Motor neuron (in vitro differentiated cells): Measurements from ENCODE around the gene TMEM94. TPM values are rescaled to one million over a fixed set of nuclear protein-coding genes. Genes with fewer than 3 reads are reported as not detected.
A peak's percentile ranks its signal among the peaks of the same experiment; 100 is the strongest.

Source experiments
- ATAC-seq, 8 experiments: fragments of 200-7000 bp; cut with Tn5 transposase; replicated peaks in 6 of 8; 2 replicates each; pipeline ENCODE4 v1.8.0; 2021; ENCODE audit warnings: mild to moderate bottlenecking in 8 of 8, moderate library complexity in 8 of 8
- H3K27ac ChIP-seq, 2 donors: fragments of 250-450 bp; sonication (Bioruptor Pico); 2 replicates each; pipeline ENCODE4 v1.9.0; 2021; ENCODE audit warnings: antibody characterized with exemption in 2 of 2, mild to moderate bottlenecking in 2 of 2, moderate library complexity in 1 of 2
- H3K4me1 ChIP-seq, 2 donors: fragments of 250-450 bp; sonication (Bioruptor Pico); replicated peaks in 1 of 2; 2 replicates each; pipeline ENCODE4 v1.6.1; 2021; ENCODE audit warnings: antibody characterized with exemption in 2 of 2, mild to moderate bottlenecking in 2 of 2, moderate library complexity in 1 of 2
- H3K4me3 ChIP-seq, 5 donors: fragments of 250-450 bp; sonication (Bioruptor Pico); 2 replicates each; pipeline ENCODE4 v1.9.0; 2021; ENCODE audit warnings: antibody characterized with exemption in 5 of 5, mild to moderate bottlenecking in 5 of 5, moderate library complexity in 4 of 5
- WGBS, 10 experiments: fragments of 450-650 bp; shearing (Covaris generic); methylation state at CpG; one replicate each; pipeline ENCODE4 v1.0.0; 2022; 5-methylcytosine and 5-hydroxymethylcytosine counted together
- in situ Hi-C, 9 experiments: fragments of 400-800 bp; cut with MboI; loops; one replicate each; pipeline ENCODE4 v1.15.0; 2021; ENCODE audit warnings: low sequenced_read_pairs in 9 of 9, low pct_unique_long_range_greater_than_20kb in 2 of 9; ENCODE audit not compliant: unreplicated experiment in 9 of 9
- total RNA-seq, 8 experiments: library from RNA; unstranded; fragments of 300-600 nt; gene quantifications; 2 replicates each; pipeline versions ENCODE4 v1.2.3 to v1.2.4, GENCODE V29; 2022

The TMEM94 gene
- total RNA-seq = 10 to 100 TPM; 19.3 to 92.7 (median 56.1) TPM

- ATAC-seq = peak; percentile 93 to 97 (median 94)
- in situ Hi-C loops = no loop called here
- WGBS, 10 experiments = 0 to 2% (median 2%) methylated on average over 2 to 13 of the region's 33 CpGs; no CpG with 5 or more reads in 6 of the 10 experiments
- peaks cover 17 to 23% of the 10 kb centered on the region in 2 donors for H3K4me1 ChIP-seq
- H3K4me3 ChIP-seq = peak within 1 kb of the TSS; percentile 47 to 70 (median 57)
- peak within 1 kb of the TSS; percentile 85 to 92 for H3K27ac ChIP-seq
These were observed at the start of gene TMEM94 for GRCh38 chr17:75456417-75457046. Gene TMEM94, plus strand, starts transcription at chr17:75456635. Its CDS starts 15,271 bp downstream, at chr17:75471906.

GRCh38 chr17:75407655-75408352, 48.6 kb upstream of the TMEM94 start:
- no peak for ATAC-seq
- no peak overlapping the region for H3K27ac ChIP-seq
- no peak overlapping the region for H3K4me3 ChIP-seq
- peaks cover 8 to 10% of the 10 kb centered on the region in 2 donors for H3K4me1 ChIP-seq
- WGBS, 10 experiments = 17 to 100% (median 85%) methylated on average over 1 to 2 of the region's 2 CpGs; no CpG with 5 or more reads in 3 of the 10 experiments
- in situ Hi-C loops = loop anchor here in 2 of 9 experiments (25.0 kb wide), 2 partner anchors 96 to 121 kb away; partner anchors contain the start of gene SLC25A19 (in 1 of the 2)

GRCh38 chr17:75410141-75410540, 46.3 kb upstream of the TMEM94 start:
- Histone ChIP-seq H3K4me1 (peaks cover 3 to 4% of the 10 kb centered on the region in 2 donors), H3K27ac (no peak overlapping the region), H3K4me3 (no peak overlapping the region)
- WGBS, 10 experiments = 14 to 95% (median 72%) methylated on average over 2 to 3 of the region's 4 CpGs; no CpG with 5 or more reads in 4 of the 10 experiments
- no peak for ATAC-seq
- in situ Hi-C loops = loop anchor here in 2 of 9 experiments (25.0 kb wide), 2 partner anchors 98 to 123 kb away; partner anchors contain the start of gene SLC25A19 (in 1 of the 2)

GRCh38 chr17:75411328-75412067, 44.9 kb upstream of the TMEM94 start:
- peaks cover 2% of the 10 kb centered on the region in 2 donors for H3K4me1 ChIP-seq
- in situ Hi-C loops = loop anchor here in 2 of 9 experiments (25.0 kb wide), 2 partner anchors 99 to 124 kb away; partner anchors contain the start of gene SLC25A19 (in 1 of the 2)
- 33 to 100% (median 100%) methylated on average over 1 to 3 of the region's 5 CpGs; no CpG with 5 or more reads in 2 of the 10 experiments for WGBS, 10 experiments
- no peak overlapping the region for H3K27ac ChIP-seq
- no peak for ATAC-seq
- no peak overlapping the region for H3K4me3 ChIP-seq

GRCh38 chr17:75412455-75413317, 43.7 kb upstream of the TMEM94 start:
- Histone ChIP-seq H3K27ac (no peak overlapping the region), H3K4me1 (no peaks in the 10 kb centered on the region), H3K4me3 (peak overlapping the region in 1 of 5 donors; percentile 0)
- WGBS, 10 experiments = 0 to 67% (median 3%) methylated on average over 1 to 8 of the region's 8 CpGs; no CpG with 5 or more reads in 1 of the 10 experiments
- ATAC-seq = peak; percentile 50 to 84 (median 72)
- in situ Hi-C loops = loop anchor here in 2 of 9 experiments (25.0 kb wide), 2 partner anchors 100 to 125 kb away; partner anchors contain the start of gene SLC25A19 (in 1 of the 2)

GRCh38 chr17:75414488-75414887, 41.9 kb upstream of the TMEM94 start:
- 0 to 89% (median 59%) methylated on average over 1 of the region's 1 CpG; no CpG with 5 or more reads in 2 of the 10 experiments for WGBS, 10 experiments
- in situ Hi-C loops = loop anchor here in 2 of 9 experiments (25.0 kb wide), 2 partner anchors 102 to 127 kb away; partner anchors contain the start of gene SLC25A19 (in 1 of the 2)

GRCh38 chr17:75416006-75416405, 40.4 kb upstream of the TMEM94 start:
- WGBS, 10 experiments = 38 to 91% (median 73%) methylated on average over 1 to 5 of the region's 9 CpGs; no CpG with 5 or more reads in 4 of the 10 experiments
- Histone ChIP-seq H3K4me1 (no peaks in the 10 kb centered on the region), H3K27ac (no peak overlapping the region), H3K4me3 (no peak overlapping the region)
- in situ Hi-C loops = loop anchor here in 2 of 9 experiments (25.0 kb wide), 2 partner anchors 104 to 129 kb away; partner anchors contain the start of gene SLC25A19 (in 1 of the 2)
- ATAC-seq = no peak

More at GRCh38 chr17:75414488-75414887, 41.9 kb upstream of the TMEM94 start:
- Histone ChIP-seq H3K27ac (no peak overlapping the region), H3K4me1 (no peaks in the 10 kb centered on the region), H3K4me3 (no peak overlapping the region)
- no peak for ATAC-seq

GRCh38 chr17:75417054-75417580, 39.3 kb upstream of the TMEM94 start:
- H3K4me3 ChIP-seq = no peak overlapping the region
- WGBS, 10 experiments = 3 to 100% (median 52%) methylated on average over 2 to 8 of the region's 9 CpGs
- H3K27ac ChIP-seq = no peak overlapping the region
- in situ Hi-C loops = loop anchor here in 2 of 9 experiments (25.0 kb wide), 2 partner anchors 105 to 130 kb away; partner anchors contain the start of gene SLC25A19 (in 1 of the 2)
- ATAC-seq = no peak
- H3K4me1 ChIP-seq = no peaks in the 10 kb centered on the region

- WGBS, 10 experiments = 46 to 94% (median 63%) methylated on average over 2 to 5 of the region's 5 CpGs; no CpG with 5 or more reads in 2 of the 10 experiments
- no peak for ATAC-seq
- no peaks in the 10 kb centered on the region for H3K4me1 ChIP-seq
- no peak overlapping the region for H3K4me3 ChIP-seq
- H3K27ac ChIP-seq = no peak overlapping the region
- in situ Hi-C loops = loop anchor here in 2 of 9 experiments (25.0 kb wide), 2 partner anchors 106 to 131 kb away; partner anchors contain the start of gene SLC25A19 (in 1 of the 2)
These were observed 37.9 kb upstream of the TMEM94 start for GRCh38 chr17:75418531-75418930.

GRCh38 chr17:75428543-75429469, 27.6 kb upstream of the TMEM94 start:
- WGBS, 10 experiments = 33 to 89% (median 71%) methylated on average over 3 to 13 of the region's 17 CpGs
- peak in 6 of 8 experiments; percentile 29 to 59 (median 40) for ATAC-seq
- in situ Hi-C loops = no loop called here
- peak overlapping the region; percentile 37 to 51 for H3K27ac ChIP-seq
- no peak overlapping the region for H3K4me3 ChIP-seq
- H3K4me1 ChIP-seq = peaks cover 19 to 32% of the 10 kb centered on the region in 2 donors
